ENCODE measurements around the gene FCER2.
"Not testable (repeated sequence)": the region's sequence is repeated elsewhere in the genome, so short reads cannot be mapped to it uniquely, and the experiment has no call there.

FCER2 gene, protein sequence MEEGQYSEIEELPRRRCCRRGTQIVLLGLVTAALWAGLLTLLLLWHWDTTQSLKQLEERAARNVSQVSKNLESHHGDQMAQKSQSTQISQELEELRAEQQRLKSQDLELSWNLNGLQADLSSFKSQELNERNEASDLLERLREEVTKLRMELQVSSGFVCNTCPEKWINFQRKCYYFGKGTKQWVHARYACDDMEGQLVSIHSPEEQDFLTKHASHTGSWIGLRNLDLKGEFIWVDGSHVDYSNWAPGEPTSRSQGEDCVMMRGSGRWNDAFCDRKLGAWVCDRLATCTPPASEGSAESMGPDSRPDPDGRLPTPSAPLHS

GRCh38 chr19:7701654-7702457 lies at the start of gene FCER2:
TSS of gene FCER2 (minus strand) at chr19:7702131. CDS start at chr19:7699760, 2,371 bp downstream.
- no peak for DNase-seq

DNA sequence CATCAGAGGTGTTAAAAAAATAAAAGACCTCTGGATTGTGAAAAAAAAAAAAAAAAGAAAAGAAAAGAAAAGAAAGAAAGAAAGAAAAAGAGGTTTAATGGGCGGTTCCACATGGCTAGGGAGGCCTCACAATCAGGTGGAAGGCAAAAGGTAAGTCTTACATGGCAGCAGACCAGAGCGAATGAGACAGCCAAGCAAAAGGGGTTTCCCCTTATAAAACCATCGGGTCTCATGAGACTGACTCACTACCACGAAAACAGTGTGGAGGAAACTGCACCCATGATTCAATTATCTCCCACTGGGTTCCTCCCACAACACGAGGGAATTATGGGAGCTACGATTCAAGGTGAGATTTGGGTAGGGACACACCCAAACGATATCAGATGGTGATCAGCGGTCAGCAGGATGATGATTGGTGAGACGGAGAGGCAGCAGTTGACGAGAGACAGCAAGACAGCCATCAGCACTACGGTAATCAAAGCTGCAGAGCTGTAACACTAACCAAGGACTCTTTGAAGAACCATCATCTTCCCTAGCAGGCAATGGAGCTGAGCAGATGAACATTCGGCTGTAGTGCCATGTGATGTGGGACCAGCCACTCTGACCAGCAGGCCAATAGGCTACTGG lies 49.3 kb upstream of the FCER2 start:
- DNase-seq, result peak; percentile 31

- DNase-seq, result no peak
Measured at GRCh38 chr19:7748756-7749155, 46.8 kb upstream of the FCER2 start.

GRCh38 chr19:7748171-7748570 lies 46.2 kb upstream of the FCER2 start:
- DNase-seq, result no peak

- no peak for DNase-seq
Measured at GRCh38 chr19:7746903-7747884, 45.3 kb upstream of the FCER2 start, which contains the start of gene CD209. TSS of gene CD209 (minus strand) at chr19:7747534. CDS start at chr19:7747511, 23 bp downstream.

- DNase-seq, result not testable (repeated sequence)
Measured at GRCh38 chr19:7746306-7746705, 44.4 kb upstream of the FCER2 start.

DNA sequence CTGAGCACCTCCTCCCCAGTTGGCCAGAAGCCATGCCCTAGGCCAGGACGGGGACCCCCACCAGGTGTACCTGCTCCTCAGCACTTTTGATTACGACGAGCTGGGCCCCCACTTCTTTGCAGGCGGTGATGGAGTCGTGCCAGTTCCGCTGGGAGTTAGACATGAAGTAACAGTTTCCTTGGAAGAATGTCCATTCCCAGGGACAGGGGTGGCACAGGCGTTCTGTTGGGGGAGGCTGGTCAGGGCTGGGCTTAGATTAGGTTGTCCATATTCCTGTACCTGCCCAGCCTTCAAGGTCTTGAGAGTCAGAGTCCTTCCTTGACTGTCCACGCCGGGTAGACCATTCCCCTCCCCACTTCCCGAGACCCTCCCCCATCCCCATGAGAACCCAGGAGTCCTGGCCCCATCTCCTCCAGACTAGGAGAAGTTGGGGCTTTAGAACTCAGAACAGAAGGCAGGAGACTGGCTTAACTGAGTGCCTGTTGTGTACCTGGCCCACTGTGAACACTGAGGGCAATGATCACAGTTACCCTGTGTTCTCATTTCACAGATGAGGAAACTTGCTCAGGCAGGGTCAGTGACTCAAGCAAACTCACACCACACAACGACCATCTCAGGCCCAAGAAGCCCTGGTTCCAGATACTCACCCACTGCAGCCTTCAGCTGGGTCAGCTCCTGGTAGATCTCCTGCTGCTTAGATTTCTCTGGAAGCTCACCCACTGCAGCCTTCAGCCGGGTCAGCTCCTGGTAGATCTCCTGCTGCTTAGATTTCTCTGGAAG lies 43.1 kb upstream of the FCER2 start:
- no peak for DNase-seq

DNA sequence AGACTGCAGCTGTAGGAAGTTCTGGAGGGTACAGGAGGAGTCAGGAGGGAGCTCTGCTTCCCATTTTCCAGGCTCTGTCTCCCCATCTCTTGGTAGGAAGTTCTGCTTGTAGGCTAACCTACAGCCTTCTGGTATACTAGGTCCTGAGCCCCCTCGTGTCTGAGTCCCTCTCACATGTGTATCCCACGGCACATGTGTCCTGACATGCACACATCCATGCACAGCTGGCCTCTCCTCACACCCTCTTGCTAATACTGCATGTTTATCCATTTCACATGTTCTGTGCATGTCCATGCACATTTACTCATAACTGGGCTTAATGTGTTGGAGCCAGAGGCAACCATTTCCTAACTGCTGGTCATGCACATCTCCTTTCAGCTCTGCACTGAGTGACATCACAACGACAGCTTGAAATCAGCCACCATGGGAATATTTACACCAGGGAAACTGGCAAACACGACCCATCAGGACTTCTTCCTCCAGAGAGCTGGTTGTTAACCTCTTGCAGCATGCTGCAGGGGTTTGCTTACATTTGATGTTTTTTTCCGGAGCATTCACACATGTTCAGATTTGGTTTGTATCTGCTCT lies 42.4 kb upstream of the FCER2 start:
- no peak for DNase-seq

DNA sequence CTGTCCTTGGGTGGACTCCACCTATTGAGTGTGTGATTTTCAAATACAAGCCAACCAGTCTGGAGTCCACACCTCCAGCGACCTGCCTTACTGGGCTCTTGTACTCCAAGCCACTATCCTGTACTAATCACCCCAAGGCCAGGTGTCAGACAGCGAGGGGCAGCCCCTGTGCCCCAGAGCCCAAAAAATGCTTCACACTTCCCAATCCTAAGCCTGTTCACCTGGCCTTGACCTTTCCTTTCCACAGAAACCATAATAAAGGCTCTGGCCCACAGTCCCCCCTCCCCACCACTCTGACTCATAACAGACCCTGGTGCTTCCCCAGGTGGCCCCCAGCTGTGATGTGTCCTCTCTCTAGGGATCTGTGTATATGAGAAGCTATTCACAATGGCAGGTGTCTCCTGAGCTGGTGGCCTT lies 41.5 kb upstream of the FCER2 start:
- no peak for DNase-seq

GRCh38 chr19:7742991-7743390 lies 41.1 kb upstream of the FCER2 start:
- no peak for DNase-seq

GRCh38 chr19:7742575-7742974 lies 40.6 kb upstream of the FCER2 start:
- DNase-seq, result no peak

DNA sequence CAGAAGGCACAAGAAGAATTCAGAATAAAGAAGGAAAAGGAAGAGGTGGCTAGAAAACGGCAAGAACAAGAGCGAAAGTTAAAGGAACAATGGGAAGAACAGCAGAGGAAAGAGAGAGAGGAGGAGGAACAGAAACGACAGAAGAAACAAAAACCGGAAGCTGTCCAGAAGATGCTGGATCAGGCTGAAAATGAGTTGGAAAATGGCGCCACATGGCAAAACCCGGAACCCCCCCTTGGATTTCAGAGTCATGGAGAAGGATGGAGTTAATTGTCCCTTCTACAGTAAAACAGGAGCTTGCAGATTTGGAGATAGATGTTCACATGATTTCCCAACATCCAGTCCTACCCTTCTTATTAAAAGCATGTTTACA lies 38.7 kb upstream of the FCER2 start:
- no peak for DNase-seq

DNA sequence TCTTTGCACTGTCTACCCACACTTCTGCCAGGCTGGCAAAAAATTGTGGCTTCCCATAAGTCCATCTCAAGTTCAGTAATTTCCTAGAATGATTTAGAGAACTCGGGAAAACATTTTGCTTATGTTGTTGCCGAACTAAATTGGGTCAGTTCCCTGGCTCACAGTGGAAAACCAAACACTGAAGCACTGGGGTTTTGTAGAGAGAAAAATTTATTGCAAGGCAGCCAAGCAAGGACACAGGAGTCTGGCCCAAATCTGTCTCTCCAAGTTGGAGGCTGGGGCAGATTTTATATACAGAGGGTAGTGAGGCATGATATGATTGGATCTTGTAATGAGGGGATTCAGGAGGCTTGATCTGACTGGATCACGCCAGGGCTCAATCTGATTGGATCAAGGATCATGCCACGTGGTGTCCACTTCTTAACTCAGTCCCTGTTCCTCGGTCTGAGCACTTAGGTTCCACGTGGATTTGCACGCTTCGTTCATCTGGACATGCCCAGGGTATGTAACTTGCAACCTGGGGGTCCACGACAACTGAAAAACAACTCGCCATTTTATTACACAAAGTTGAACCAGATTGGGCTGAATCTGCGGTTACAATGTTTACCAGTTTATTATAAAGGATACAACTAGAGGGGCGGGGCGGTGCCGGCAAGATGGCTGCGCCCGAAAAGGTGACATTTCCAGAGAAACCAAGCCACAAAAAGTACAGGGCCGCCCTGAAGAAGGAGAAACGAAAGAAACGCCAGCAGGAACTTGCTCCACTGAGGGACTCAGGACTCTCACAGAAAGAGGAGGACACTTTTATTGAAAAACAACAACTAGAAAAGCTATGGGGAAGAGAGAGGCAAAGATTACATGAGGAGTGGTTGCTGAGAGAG lies 38.1 kb upstream of the FCER2 start:
- DNase-seq, result no peak

DNA sequence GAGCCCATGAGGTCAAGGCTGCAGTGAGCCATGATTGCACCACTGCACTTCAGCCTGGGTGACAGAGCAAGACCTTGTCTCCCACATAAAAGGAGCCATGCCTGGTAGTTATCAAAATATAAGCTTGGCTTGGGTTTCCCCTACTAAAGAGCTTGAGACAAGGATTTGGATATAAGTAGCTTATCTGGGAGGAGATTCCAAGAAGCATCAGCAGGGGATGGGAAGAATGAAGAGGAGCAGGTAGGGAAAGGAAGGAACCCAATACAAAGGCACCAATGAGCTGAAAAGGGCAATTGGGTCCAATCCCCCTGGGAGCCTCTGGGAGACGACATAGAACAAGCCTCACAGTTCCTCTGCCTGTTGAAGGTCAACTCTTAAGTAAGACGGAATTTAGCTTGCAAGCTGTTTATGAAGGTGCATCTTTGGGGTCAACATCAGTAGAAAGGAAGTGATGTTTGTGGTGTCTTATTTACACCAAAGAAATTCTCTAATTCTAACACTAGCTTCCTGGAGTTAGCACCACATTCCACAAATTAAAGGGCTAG lies 37.4 kb upstream of the FCER2 start:
- DNase-seq, result no peak

DNA sequence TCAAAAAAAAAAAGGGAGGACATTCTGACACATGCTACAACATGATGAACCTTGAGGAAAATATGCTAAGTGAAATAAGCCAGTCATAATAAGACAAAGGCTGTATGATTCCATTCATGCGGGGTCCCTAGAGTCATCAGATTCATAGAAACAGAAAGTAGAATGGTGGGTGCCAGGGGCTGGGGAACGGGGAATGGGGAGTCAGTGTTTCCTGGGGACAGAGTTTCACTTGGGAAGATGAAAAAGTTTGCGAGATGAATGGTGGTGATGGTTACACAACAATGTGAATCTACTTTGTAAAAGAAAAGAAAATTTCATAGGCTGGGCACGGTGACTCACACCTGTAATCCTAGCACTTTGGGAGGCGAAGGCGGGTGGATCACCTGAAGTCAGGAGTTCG lies 36.1 kb upstream of the FCER2 start:
- no peak for DNase-seq

- DNase-seq, result no peak
Measured at GRCh38 chr19:7737215-7737614, 35.3 kb upstream of the FCER2 start.

DNA sequence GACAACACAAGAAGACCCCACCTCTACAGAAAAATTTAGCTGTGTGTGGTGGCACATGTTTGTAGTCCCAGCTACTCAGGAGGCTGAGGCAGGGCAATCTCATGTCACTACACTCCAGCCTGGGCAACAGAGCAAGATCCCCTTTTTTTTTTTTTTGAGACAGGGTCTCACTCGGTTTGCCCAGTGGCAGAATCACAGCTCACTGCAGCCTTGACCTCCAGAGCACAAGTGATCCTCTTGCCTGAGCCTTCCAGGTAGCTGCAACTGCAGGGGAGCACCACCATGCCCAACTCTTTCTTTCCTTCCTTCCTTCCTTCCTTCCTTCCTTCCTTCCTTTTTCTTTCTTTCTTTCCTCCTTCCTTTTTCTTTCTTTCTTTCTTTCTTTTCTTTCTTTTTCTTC lies 34.2 kb upstream of the FCER2 start:
- no peak for DNase-seq

GRCh38 chr19:7734220-7735203 lies 32.6 kb upstream of the FCER2 start:
- DNase-seq, result no peak

DNA sequence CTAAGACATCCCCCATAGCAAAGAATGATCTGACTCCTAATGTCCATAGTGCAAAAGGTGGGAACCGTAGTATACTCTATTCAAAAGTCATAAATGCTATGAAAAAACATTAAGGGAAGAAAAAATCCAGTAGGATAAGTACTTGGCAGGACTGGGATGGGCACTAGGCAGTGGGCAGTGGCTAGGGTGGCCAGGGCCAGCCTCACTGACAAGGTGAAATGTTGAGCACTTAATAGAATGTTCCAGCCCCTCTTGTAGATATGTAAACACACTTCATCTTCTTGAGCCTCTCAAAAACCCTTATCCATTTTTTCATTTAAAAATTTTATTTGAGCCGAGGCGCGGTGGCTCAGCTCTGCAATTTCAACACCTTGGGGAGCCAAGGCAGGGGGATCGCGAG lies 31.4 kb upstream of the FCER2 start:
- no peak for DNase-seq
